ENCODE measurements around the gene SASS6.

GRCh38 chr1:100053727-100054126 lies 79.0 kb downstream of the SASS6 start:
- TF ChIP-seq POLR2AphosphoS5 (IDR thresholded peaks at IDR 0.05; ENCODE audit: borderline replicate concordance, low read depth, low read length) (no peak), EZH2 (IDR thresholded peaks at IDR 0.05) (no peak)
